PC-3 (cell line): ENCODE measurements around the gene LINGO1. TPM values are rescaled to one million over a fixed set of nuclear protein-coding genes. Genes with fewer than 3 reads are reported as not detected.

Experiments
- ATAC-seq: fragments of 200-7000 bp; cut with Tn5 transposase; 2 replicates; pipeline ENCODE4 v1.9.1; 2020; ENCODE audit warnings: mild to moderate bottlenecking, moderate library complexity
- BruUV-seq: library from RNA; stranded (reverse); fragments of 400-500 nt; replicated peaks from 2 replicates; lab custom pipeline; 2021; lab: Mats Ljungman, UMichigan
- CTCF ChIA-PET: fragments of 300-600 bp; sonication (Branson Sonifier 250); formaldehyde crosslinking; loops from one replicate; lab custom pipeline; 2022; ENCODE audit warnings: antibody characterized with exemption; lab: Charles Lee
- POLR2A ChIA-PET: fragments of 300-600 bp; sonication (Branson Sonifier 250); formaldehyde crosslinking; loops from one replicate; lab custom pipeline; 2022; ENCODE audit warnings: antibody characterized with exemption; ENCODE audit not compliant: unreplicated experiment; lab: Charles Lee
- DNase-seq: peaks from one replicate; pipeline ENCODE4 v3.0.0-alpha.2; 2015
- H2AFZ ChIP-seq: fragments of 300-600 bp; sonication (generic); 2 replicates; pipeline ENCODE4 v1.6.0; 2016; ENCODE audit warnings: antibody characterized with exemption, low read length
- H3F3A ChIP-seq: fragments of 300-600 bp; sonication (generic); one replicate; pipeline ENCODE4 v1.6.0; 2017; ENCODE audit warnings: antibody characterized with exemption, low read length, control low read depth, mild to moderate bottlenecking; ENCODE audit not compliant: unreplicated experiment
- H3K27ac ChIP-seq: fragments of 300-600 bp; sonication (generic); 2 replicates; pipeline ENCODE4 v1.5.1; 2016; ENCODE audit warnings: mild to moderate bottlenecking, low read length
- H3K27me3 ChIP-seq: fragments of 300-600 bp; sonication (generic); 2 replicates; pipeline ENCODE4 v1.6.1; 2016; ENCODE audit warnings: low read length, mixed read lengths
- H3K36me3 ChIP-seq: fragments of 300-600 bp; sonication (generic); 2 replicates; pipeline ENCODE4 v1.6.1; 2016; ENCODE audit warnings: low read depth, mixed run types, low read length, mixed read lengths
- H3K4me1 ChIP-seq: fragments of 300-600 bp; sonication (generic); 2 replicates; pipeline ENCODE4 v1.5.1; 2016; ENCODE audit warnings: low read length; ENCODE audit not compliant: insufficient read depth
- H3K4me2 ChIP-seq: fragments of 300-600 bp; sonication (generic); 2 replicates; pipeline ENCODE4 v1.6.0; 2016; ENCODE audit warnings: low read length
- H3K4me3 ChIP-seq: fragments of 300-600 bp; sonication (generic); 2 replicates; pipeline ENCODE4 v1.5.1; 2016; ENCODE audit warnings: mild to moderate bottlenecking, low read length, mixed read lengths
- H3K79me2 ChIP-seq: fragments of 300-600 bp; sonication (generic); 2 replicates; pipeline ENCODE4 v1.6.1; 2017; ENCODE audit warnings: low read length, mixed read lengths
- H3K9ac ChIP-seq: fragments of 300-600 bp; sonication (generic); 2 replicates; pipeline ENCODE4 v1.6.0; 2016; ENCODE audit warnings: mild to moderate bottlenecking, low read length
- H3K9me2 ChIP-seq: fragments of 300-600 bp; sonication (generic); replicated peaks from 2 replicates; pipeline ENCODE4 v1.6.1; 2016; ENCODE audit warnings: mixed run types, low read length, mixed read lengths
- H3K9me3 ChIP-seq: fragments of 300-600 bp; sonication (generic); 2 replicates; pipeline ENCODE4 v1.6.1; 2016; ENCODE audit warnings: low read length, mixed read lengths
- H4K20me1 ChIP-seq: fragments of 300-600 bp; sonication (generic); 2 replicates; pipeline ENCODE4 v1.6.1; 2016; ENCODE audit warnings: low read length, mixed read lengths
- CTCF ChIP-seq: fragments of 300-600 bp; sonication (generic); conservative IDR thresholded peaks from 2 replicates; pipeline ENCODE4 v1.5.1; 2017; ENCODE audit warnings: antibody characterized with exemption, low read depth, mild to moderate bottlenecking, low read length
- EZH2 ChIP-seq: fragments of 300-600 bp; sonication (generic); IDR thresholded peaks from one replicate; pipeline ENCODE4 v1.6.1; 2017; ENCODE audit warnings: antibody characterized with exemption, mild to moderate bottlenecking, low read length; ENCODE audit not compliant: unreplicated experiment
- EZH2phosphoT487 ChIP-seq: fragments of 300-600 bp; sonication (generic); IDR thresholded peaks from 2 replicates; pipeline ENCODE4 v1.6.1; 2018; ENCODE audit warnings: mild to moderate bottlenecking, antibody characterized with exemption, low read length, borderline replicate concordance
- intact Hi-C: fragments of 100-400 bp; cut with micrococcal nuclease; formaldehyde crosslinking; loops from 2 replicates; pipeline ENCODE4 v1.9.0; 2023
- total RNA-seq: library from RNA; depleted of rRNA; stranded (reverse); fragments of >200 nt; gene quantifications from 2 replicates; pipeline ENCODE4 v1.2.3, GENCODE V29; 2014

The LINGO1 gene
- total RNA-seq, 1 experiment from 2014 or later: not detected

DNA sequence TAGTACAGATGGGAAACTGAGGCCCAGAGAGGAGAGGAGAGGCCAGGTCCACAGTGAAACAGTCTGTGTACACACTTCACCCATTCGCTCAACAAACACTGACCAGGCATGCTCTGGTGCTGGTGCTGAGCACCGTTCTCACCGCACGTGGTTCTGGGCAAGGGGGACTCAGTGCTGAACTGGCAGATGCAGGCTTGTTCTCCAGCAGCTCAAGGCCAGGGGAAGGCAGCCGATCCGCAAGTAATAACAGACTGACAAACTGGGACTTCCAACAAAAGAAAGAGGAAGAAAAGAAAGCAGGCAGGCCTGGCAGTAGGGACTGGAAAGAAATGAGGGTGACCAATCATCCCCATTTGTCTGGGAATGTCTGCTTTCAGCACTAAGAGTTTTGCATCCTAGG is 25.6 kb upstream of the LINGO1 start:
- no peak overlapping the region for H3K27ac ChIP-seq
- no peaks in the 10 kb centered on the region for H3K9me3 ChIP-seq
- no peak overlapping the region for H3K4me2 ChIP-seq
- intact Hi-C loops: no loop called here
- no peaks in the 10 kb centered on the region for H3K27me3 ChIP-seq
- H4K20me1 ChIP-seq: no peaks in the 10 kb centered on the region
- no peak overlapping the region for H2AFZ ChIP-seq
- no peaks in the 10 kb centered on the region for H3K79me2 ChIP-seq
- TF ChIP-seq EZH2phosphoT487 (no peak), CTCF (no peak), EZH2 (no peak)
- no peak overlapping the region for H3K4me3 ChIP-seq
- no TSS peak for BruUV-seq
- ChIA-PET POLR2A (no interaction called here), CTCF (no interaction called here)
- H3F3A ChIP-seq: no peaks in the 10 kb centered on the region
- no peaks in the 10 kb centered on the region for H3K36me3 ChIP-seq
- no peaks in the 10 kb centered on the region for H3K4me1 ChIP-seq
- H3K9ac ChIP-seq: no peak overlapping the region
- no peaks in the 10 kb centered on the region for H3K9me2 ChIP-seq
- ATAC-seq: no peak
- DNase-seq: no peak

DNA sequence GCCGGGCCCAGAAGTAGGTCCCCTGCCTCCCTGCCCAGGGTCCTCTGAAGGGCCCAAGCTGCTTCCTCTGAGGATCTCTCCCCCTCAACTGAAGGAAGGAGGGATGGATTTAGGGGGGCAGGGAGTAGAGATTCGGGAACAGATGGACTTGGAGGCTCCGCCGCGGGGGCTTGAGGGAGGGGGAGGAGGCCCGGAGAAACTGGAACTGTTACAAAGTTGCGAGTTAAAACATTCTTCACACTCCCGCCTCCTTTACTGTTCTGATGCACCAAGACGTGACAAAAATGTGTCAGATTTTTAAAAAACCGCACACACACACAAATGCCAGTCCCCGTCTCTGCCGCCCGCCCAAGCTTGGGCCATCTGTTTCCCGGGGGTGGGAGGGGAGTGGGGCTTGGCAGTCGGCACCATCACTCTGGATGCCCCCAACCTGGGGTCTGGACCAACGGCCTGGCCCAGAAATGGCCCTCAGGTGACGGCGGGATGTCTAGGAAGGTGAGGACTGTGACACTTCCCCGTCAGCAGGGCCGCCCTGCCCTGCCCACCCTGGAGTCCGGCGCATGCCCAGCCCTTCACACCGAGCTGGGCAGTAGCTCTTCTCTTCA is 25.0 kb upstream of the LINGO1 start:
- intact Hi-C loops: no loop called here
- Histone ChIP-seq H3K4me1 (no peaks in the 10 kb centered on the region), H3K36me3 (no peaks in the 10 kb centered on the region), H2AFZ (no peak overlapping the region), H3K9ac (no peak overlapping the region), H3K4me2 (no peak overlapping the region), H4K20me1 (no peaks in the 10 kb centered on the region), H3K9me2 (no peaks in the 10 kb centered on the region), H3K79me2 (no peaks in the 10 kb centered on the region), H3K4me3 (no peak overlapping the region), H3F3A (no peaks in the 10 kb centered on the region), H3K27me3 (0 out of 2 replicates have a peak, but pooled peaks cover 2% of the 10 kb centered on the region), H3K27ac (no peak overlapping the region), H3K9me3 (no peaks in the 10 kb centered on the region)
- DNase-seq: no peak
- ChIA-PET CTCF (no interaction called here), POLR2A (no interaction called here)
- no peak for ATAC-seq
- BruUV-seq: no TSS peak
- TF ChIP-seq CTCF (no peak), EZH2 (no peak), EZH2phosphoT487 (no peak)

- ChIA-PET CTCF (no interaction called here), POLR2A (no interaction called here)
- TF ChIP-seq CTCF (no peak), EZH2phosphoT487 (no peak), EZH2 (no peak)
- Histone ChIP-seq H3K27ac (no peak overlapping the region), H3K4me3 (no peak overlapping the region), H3K9me2 (no peaks in the 10 kb centered on the region), H3K27me3 (0 out of 2 replicates have a peak, but pooled peaks cover 6% of the 10 kb centered on the region), H4K20me1 (no peaks in the 10 kb centered on the region), H3K79me2 (no peaks in the 10 kb centered on the region), H3K4me2 (no peak overlapping the region), H3K9me3 (no peaks in the 10 kb centered on the region), H3K9ac (no peak overlapping the region), H3K36me3 (no peaks in the 10 kb centered on the region), H2AFZ (no peak overlapping the region), H3K4me1 (no peaks in the 10 kb centered on the region), H3F3A (no peaks in the 10 kb centered on the region)
- intact Hi-C loops: no loop called here
- DNase-seq: no peak
- ATAC-seq: no peak
- BruUV-seq: no TSS peak
Observed at GRCh38 chr15:77656294-77656693, 23.6 kb upstream of the LINGO1 start.
